Pancreas (tissue), 10 donors: ENCODE measurements around the gene MAML3. TPM values are rescaled to one million over a fixed set of nuclear protein-coding genes. Genes with fewer than 3 reads are reported as not detected.

Source experiments
- ATAC-seq, 4 donors: fragments of 200-7000 bp; cut with Tn5 transposase; one replicate each; pipeline versions ENCODE4 v1.8.0 to v1.9.1; 2020; ENCODE audit warnings: mild to moderate bottlenecking in 4 of 4, moderate library complexity in 4 of 4
- DNase-seq, 6 donors: peaks; one replicate each; pipeline ENCODE4 v3.0.0-alpha.2; 2020
- FAIRE-seq: peaks from 2 replicates; lab custom pipeline; 2012; peaks lifted over from hg19 to GRCh38; lab: Jason Lieb, UNC
- H3K27ac ChIP-seq, 4 donors: fragments of 200-600 bp; sonication (generic); 1 replicate in 3 of 4; 2 replicates in 1 of 4; pipeline versions ENCODE4 v1.5.0 to v1.8.0; 2020
- H3K27me3 ChIP-seq, 4 donors: fragments of 200-600 bp; one replicate each; pipeline ENCODE4 v1.8.0; 2021
- H3K36me3 ChIP-seq, 3 donors: fragments of 200-600 bp; sonication (generic) in 1 of 3; one replicate each; pipeline versions ENCODE4 v1.5.0 to v1.8.0; 2020 to 2021
- H3K4me1 ChIP-seq, 3 donors: fragments of 200-600 bp; one replicate each; pipeline ENCODE4 v1.8.0; 2021
- H3K4me3 ChIP-seq, 4 donors: fragments of 200-600 bp; sonication (generic) in 2 of 4; one replicate each; pipeline versions ENCODE4 v1.5.0 to v1.8.0; 2020 to 2021
- H3K9me3 ChIP-seq, 4 donors: fragments of 200-600 bp; one replicate each; pipeline ENCODE4 v1.8.0; 2021
- CTCF ChIP-seq, 4 donors: fragments of 200-600 bp; sonication (generic) in 3 of 4; IDR thresholded peaks; one replicate each; pipeline versions ENCODE4 v1.5.0 to v1.8.0; 2021; ENCODE audit warnings: antibody characterized with exemption in 4 of 4
- WGBS, 2 donors: extraction: QIAGEN DNeasy Blood & Tissue Kit; methylation state at CpG; one replicate each; pipeline ENCODE4 v1.1.7; 2013; 5-methylcytosine and 5-hydroxymethylcytosine counted together
- intact Hi-C, 3 donors: fragments of 100-400 bp; cut with DNase I; formaldehyde crosslinking; loops; one replicate each; pipeline versions ENCODE4 v1.11.1 to v1.14.2; 2022
- polyA plus RNA-seq, 2 donors: library from polyadenylated mRNA; stranded (reverse); fragments of 200-250 nt; gene quantifications; one replicate each; pipeline ENCODE4 v1.2.3, GENCODE V29; 2013
- total RNA-seq, 6 donors: library from RNA; stranded (reverse); fragmentation: NEBNext Ultra II Directional in 4 of 6; extraction: Animal tissue kit (Norgen Biotek cat#: 25700) in 4 of 6; gene quantifications; one replicate each; pipeline versions ENCODE4 v1.2.1 to v1.2.4, GENCODE V29; 2021 to 2023
- donor health status: healthy with polysubstance abuse.
- donor health status: DM: no; HTN: no; CAD: no; lungs with moderate emphysema.
- donor health status: DM: no; HTN: no; CAD: no.
- donor health status: control.
- donor health status: control.
- donor health status: Bipolar disorder and iron deficiency.
- donor health status: DM: yes; HTN: yes; CAD: no.
- donor health status: DM: no; HTN: no; CAD: no.
- donor health status: DM: no; HTN: no; CAD: no.
- donor health status: DM: yes; HTN: yes; CAD: no.

Gene MAML3
- total and polyA plus RNA-seq, 8 donors: 3.8 to 8.9 (median 5.9) TPM

GRCh38 chr4:139740121-139740520, 413.9 kb downstream of the MAML3 start:
- Histone ChIP-seq H3K9me3 (no peaks in the 10 kb centered on the region), H3K4me3 (no peak overlapping the region), H3K4me1 (peaks cover 6 to 15% (median 9%) of the 10 kb centered on the region in 3 donors), H3K27ac (peak overlapping the region; percentile 19 to 81 (median 59)), H3K27me3 (no peaks in the 10 kb centered on the region), H3K36me3 (no peaks in the 10 kb centered on the region)
- ATAC-seq: peak; percentile 44 to 65 (median 60)
- intact Hi-C loops: no loop called here
- DNase-seq: no peak
- TF ChIP-seq CTCF (IDR thresholded peaks at IDR 0.05): no peak
- WGBS, 2 donors: 27 to 31% methylated on average over 5 of the region's 5 CpGs
- no peak for FAIRE-seq

GRCh38 chr4:139738846-139739613, 415.0 kb downstream of the MAML3 start:
- 71 to 76% methylated on average over 2 of the region's 2 CpGs for WGBS, 2 donors
- no peak for TF ChIP-seq CTCF (IDR thresholded peaks at IDR 0.05)
- Histone ChIP-seq H3K27ac (peak overlapping the region in 2 of 4 donors; percentile 45 to 81), H3K4me1 (peaks cover 6 to 20% (median 10%) of the 10 kb centered on the region in 3 donors), H3K4me3 (no peak overlapping the region), H3K9me3 (no peaks in the 10 kb centered on the region), H3K27me3 (no peaks in the 10 kb centered on the region), H3K36me3 (no peaks in the 10 kb centered on the region)
- intact Hi-C loops: loop anchor here in 1 of 3 donors (10.0 kb wide), 1 partner anchor 516 kb away; no protein-coding TSS in a partner anchor
- DNase-seq (no peak), FAIRE-seq (no peak), ATAC-seq (no peak)

- Histone ChIP-seq H3K36me3 (no peaks in the 10 kb centered on the region), H3K4me3 (no peak overlapping the region), H3K27me3 (no peaks in the 10 kb centered on the region), H3K9me3 (no peaks in the 10 kb centered on the region), H3K4me1 (peaks cover 19 to 31% (median 30%) of the 10 kb centered on the region in 3 donors), H3K27ac (no peak overlapping the region)
- FAIRE-seq: no peak
- 91 to 93% methylated on average over 2 of the region's 2 CpGs for WGBS, 2 donors
- no peak for DNase-seq
- intact Hi-C loops: loop anchor here in 1 of 3 donors (10.0 kb wide), 1 partner anchor 518 kb away; no protein-coding TSS in a partner anchor
- TF ChIP-seq CTCF (IDR thresholded peaks at IDR 0.05): no peak
- no peak for ATAC-seq
These were observed 417.3 kb downstream of the MAML3 start for GRCh38 chr4:139736661-139737060.

- DNase-seq (no peak), ATAC-seq (no peak), FAIRE-seq (no peak)
- WGBS, 2 donors: 87 to 93% methylated on average over 5 of the region's 5 CpGs
- Histone ChIP-seq H3K27ac (peak overlapping the region in 1 of 4 donors; percentile 80), H3K4me1 (peaks cover 19 to 31% (median 30%) of the 10 kb centered on the region in 3 donors), H3K36me3 (no peaks in the 10 kb centered on the region), H3K9me3 (no peaks in the 10 kb centered on the region), H3K27me3 (no peaks in the 10 kb centered on the region), H3K4me3 (no peak overlapping the region)
- no peak for TF ChIP-seq CTCF (IDR thresholded peaks at IDR 0.05)
- intact Hi-C loops: loop anchor here in 1 of 3 donors (10.0 kb wide), 1 partner anchor 519 kb away; no protein-coding TSS in a partner anchor
These were observed 417.7 kb downstream of the MAML3 start for GRCh38 chr4:139736274-139736660.
